ENCODE data around the gene AKNAD1. TPM values are rescaled to one million over a fixed set of nuclear protein-coding genes. Genes with fewer than 3 reads are reported as not detected.

The AKNAD1 gene
- polyA plus RNA-seq, 1 of the 3 experiments (the other 2 are of a cell fraction), result 0.71 TPM

- Histone ChIP-seq H2AFZ (ENCODE audit: low read depth) (no peak overlapping the region), H3K9ac (no peak overlapping the region)
- POLR2A ChIA-PET, result no interaction called here
Measured at GRCh38 chr1:108780937-108781574, 75.8 kb downstream of the AKNAD1 start.

DNA sequence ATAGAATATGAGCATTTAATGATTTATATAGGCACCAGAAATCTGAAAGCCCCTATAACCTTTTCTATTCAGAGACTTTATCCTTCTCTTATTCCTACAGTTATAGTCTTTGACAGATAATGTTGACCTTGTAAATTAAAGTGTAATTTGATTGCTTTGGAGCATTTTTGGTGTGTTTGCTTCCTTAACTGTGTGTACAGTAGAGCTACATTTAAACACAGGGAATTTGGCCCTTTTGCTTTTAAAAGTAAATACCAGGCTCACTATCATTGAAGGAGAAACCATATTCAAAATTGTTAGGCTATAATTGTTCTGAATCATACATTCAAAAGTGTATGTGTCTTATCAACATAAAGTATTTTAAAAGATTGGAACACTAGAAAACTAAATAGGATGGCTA lies 77.4 kb downstream of the AKNAD1 start:
- Histone ChIP-seq H3K4me2 (no peak overlapping the region), H2AFZ (ENCODE audit: low read depth) (no peak overlapping the region), H3K9ac (no peak overlapping the region), H3K9me2 (no peaks in the 10 kb centered on the region), H3K4me1 (ENCODE audit: control insufficient read depth in 1 of 2, insufficient read depth in 2 of 2, low read depth in 1 of 2, low read length in 1 of 2) (no peaks in the 10 kb centered on the region), H3K27me3 (ENCODE audit: insufficient read depth) (no peaks in the 10 kb centered on the region), H3K79me2 (ENCODE audit: insufficient read depth) (no peaks in the 10 kb centered on the region), H3K36me3 (replicated peaks in 1 of 2; ENCODE audit: control insufficient read depth in 1 of 2, insufficient read depth in 2 of 2, low read length in 1 of 2) (peaks cover 71 to 88% of the 10 kb centered on the region in 2 experiments), H3K9me3 (no peaks in the 10 kb centered on the region), H3F3A (replicated peaks; ENCODE audit: insufficient read depth) (peaks cover 3% of the 10 kb centered on the region), H3K4me3 (ENCODE audit: low read depth in 2 of 2, low read length in 1 of 2) (no peak overlapping the region), H4K20me1 (ENCODE audit: insufficient read depth) (no peaks in the 10 kb centered on the region), H3K27ac (ENCODE audit: low read depth in 2 of 2, low read length in 1 of 2) (no peak overlapping the region)
- TF ChIP-seq ZBTB33 (IDR thresholded peaks at IDR 0.05; ENCODE audit: borderline replicate concordance, low read depth) (no peak), GABPA (IDR thresholded peaks at IDR 0.05; ENCODE audit: low read depth) (no peak), CHD2 (IDR thresholded peaks at IDR 0.05; ENCODE audit: low read length, partially characterized antibody) (no peak), FOSL2 (IDR thresholded peaks at IDR 0.05; ENCODE audit: borderline replicate concordance, low read depth) (no peak), YY1 (IDR thresholded peaks at IDR 0.05; ENCODE audit: low read depth) (no peak), USF1 (IDR thresholded peaks at IDR 0.05; ENCODE audit: borderline replicate concordance, low read depth) (no peak), TEAD4 (IDR thresholded peaks at IDR 0.05; ENCODE audit: borderline replicate concordance, insufficient read depth) (no peak), RFX5 (IDR thresholded peaks at IDR 0.05; ENCODE audit: low read length) (no peak), NFIC (IDR thresholded peaks at IDR 0.05; ENCODE audit: borderline replicate concordance) (no peak), RXRA (IDR thresholded peaks at IDR 0.05; ENCODE audit: borderline replicate concordance, low read depth) (no peak), EZH2phosphoT487 (IDR thresholded peaks at IDR 0.05; ENCODE audit: borderline replicate concordance, low read depth) (no peak), POLR2AphosphoS5 (IDR thresholded peaks at IDR 0.05; ENCODE audit: low read depth, low read length) (no peak), ELF1 (IDR thresholded peaks at IDR 0.05) (no peak), SIN3A (IDR thresholded peaks at IDR 0.05; ENCODE audit: borderline replicate concordance, low read depth, low read length) (no peak)
- TF ChIP-seq, protein P1, sequence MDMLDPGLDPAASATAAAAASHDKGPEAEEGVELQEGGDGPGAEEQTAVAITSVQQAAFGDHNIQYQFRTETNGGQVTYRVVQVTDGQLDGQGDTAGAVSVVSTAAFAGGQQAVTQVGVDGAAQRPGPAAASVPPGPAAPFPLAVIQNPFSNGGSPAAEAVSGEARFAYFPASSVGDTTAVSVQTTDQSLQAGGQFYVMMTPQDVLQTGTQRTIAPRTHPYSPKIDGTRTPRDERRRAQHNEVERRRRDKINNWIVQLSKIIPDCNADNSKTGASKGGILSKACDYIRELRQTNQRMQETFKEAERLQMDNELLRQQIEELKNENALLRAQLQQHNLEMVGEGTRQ (IDR thresholded peaks at IDR 0.05; ENCODE audit: borderline replicate concordance, low read depth, low read length), result no peak
- ChIA-PET CTCF (no interaction called here), POLR2A (no interaction called here)
- DNase-seq, result no peak

More at GRCh38 chr1:108780937-108781574, 75.8 kb downstream of the AKNAD1 start:
- Histone ChIP-seq H3K4me3 (ENCODE audit: low read depth in 2 of 2, low read length in 1 of 2) (no peak overlapping the region), H3K27me3 (ENCODE audit: insufficient read depth) (no peaks in the 10 kb centered on the region), H3K36me3 (replicated peaks in 1 of 2; ENCODE audit: control insufficient read depth in 1 of 2, insufficient read depth in 2 of 2, low read length in 1 of 2) (peaks cover 66 to 90% of the 10 kb centered on the region in 2 experiments), H3K4me1 (ENCODE audit: control insufficient read depth in 1 of 2, insufficient read depth in 2 of 2, low read depth in 1 of 2, low read length in 1 of 2) (no peaks in the 10 kb centered on the region), H4K20me1 (ENCODE audit: insufficient read depth) (no peaks in the 10 kb centered on the region), H3F3A (replicated peaks; ENCODE audit: insufficient read depth) (peaks cover 3% of the 10 kb centered on the region), H3K27ac (ENCODE audit: low read depth in 2 of 2, low read length in 1 of 2) (no peak overlapping the region), H3K4me2 (no peak overlapping the region), H3K9me2 (no peaks in the 10 kb centered on the region), H3K79me2 (ENCODE audit: insufficient read depth) (no peaks in the 10 kb centered on the region), H3K9me3 (no peaks in the 10 kb centered on the region)
- CTCF ChIA-PET, result interaction anchor here (0.9 to 1.2 kb wide), 2 partner anchors 20 to 117 kb away, joined by 3 to 4 read pairs; no protein-coding TSS in a partner anchor
- TF ChIP-seq RXRA (IDR thresholded peaks at IDR 0.05; ENCODE audit: borderline replicate concordance, low read depth), result no peak
- no peak for TF ChIP-seq EP300 (IDR thresholded peaks at IDR 0.05; ENCODE audit: borderline replicate concordance in 1 of 2, low read depth in 1 of 2, low read length in 1 of 2)
- no peak for TF ChIP-seq GATA2 (CRISPR knock-in tag; IDR thresholded peaks at IDR 0.05)
- TF ChIP-seq TCF12 (IDR thresholded peaks at IDR 0.05), result no peak
- TF ChIP-seq NFIC (IDR thresholded peaks at IDR 0.05; ENCODE audit: borderline replicate concordance), result no peak
- no peak for TF ChIP-seq GABPA (IDR thresholded peaks at IDR 0.05; ENCODE audit: low read depth)
- no peak for TF ChIP-seq CTCF (IDR thresholded peaks at IDR 0.05)
- no peak for TF ChIP-seq RFX5 (IDR thresholded peaks at IDR 0.05; ENCODE audit: low read length)
- TF ChIP-seq RCOR1 (IDR thresholded peaks at IDR 0.05; ENCODE audit: low read length), result no peak
- no peak for TF ChIP-seq JUND (IDR thresholded peaks at IDR 0.05)
- TF ChIP-seq FOXJ3 (CRISPR knock-in tag; IDR thresholded peaks at IDR 0.05), result no peak
- 98% methylated on average over 3 of the region's 3 CpGs for WGBS (ENCODE audit: low lambda C conversion rate)
- DNase-seq, result no peak
